Transverse colon (tissue), 4 donors: ENCODE data around the gene SAP30BP. TPM values are rescaled to one million over a fixed set of nuclear protein-coding genes. Genes with fewer than 3 reads are reported as not detected.

Experiments
- DNase-seq: peaks from one replicate; pipeline ENCODE4 v3.0.0-alpha.2; 2019
- H3K27ac ChIP-seq, 4 donors: fragments of 200-600 bp; sonication (generic); 2 replicates each; pipeline ENCODE4 v1.5.1; 2016 to 2018; ENCODE audit warnings: inconsistent platforms in 4 of 4
- H3K27me3 ChIP-seq: fragments of 200-600 bp; sonication (generic); 2 replicates; pipeline ENCODE4 v1.5.1; 2017; ENCODE audit warnings: inconsistent platforms
- H3K36me3 ChIP-seq, 4 donors: fragments of 200-600 bp; sonication (generic); 2 replicates each; pipeline ENCODE4 v1.5.1; 2017 to 2019; ENCODE audit warnings: inconsistent platforms in 4 of 4
- H3K4me1 ChIP-seq, 4 donors: fragments of 200-600 bp; sonication (generic); 2 replicates each; pipeline ENCODE4 v1.5.1; 2017 to 2020; ENCODE audit warnings: inconsistent platforms in 4 of 4
- H3K4me3 ChIP-seq, 4 donors: fragments of 200-600 bp; sonication (generic); 1 replicate in 1 of 4; 2 replicates in 3 of 4; pipeline versions ENCODE4 v1.5.1 to v1.6.1; 2017 to 2019; ENCODE audit warnings: inconsistent platforms in 4 of 4
- H3K9me3 ChIP-seq, 2 donors: fragments of 200-600 bp; sonication (generic); 2 replicates each; pipeline ENCODE4 v1.5.1; 2017 to 2019; ENCODE audit warnings: inconsistent platforms in 2 of 2
- CTCF ChIP-seq, 5 experiments: fragments of 200-600 bp in 3 of 5; fragments of 450-650 bp in 2 of 5; sonication (generic) in 3 of 5; IDR thresholded peaks; 1 replicate in 2 of 5; 2 replicates in 3 of 5; pipeline ENCODE4 v1.5.1; 2016 to 2017; ENCODE audit warnings: antibody characterized with exemption in 5 of 5, inconsistent platforms in 3 of 5, mild to moderate bottlenecking in 2 of 5, moderate library complexity in 1 of 5
- EP300 ChIP-seq: sonication (generic); formaldehyde crosslinking; IDR thresholded peaks from one replicate; pipeline ENCODE4 v1.6.1; 2017; ENCODE audit warnings: antibody characterized with exemption, low read depth
- POLR2A ChIP-seq: fragments of 450-650 bp; IDR thresholded peaks from one replicate; pipeline ENCODE4 v1.6.1; 2016; ENCODE audit warnings: antibody characterized with exemption, mild to moderate bottlenecking, moderate library complexity
- POLR2AphosphoS5 ChIP-seq, 3 donors: sonication (generic); formaldehyde crosslinking; IDR thresholded peaks; one replicate each; pipeline ENCODE4 v1.6.1; 2016; ENCODE audit warnings: antibody characterized with exemption in 3 of 3
- WGBS, 2 donors: methylation state at CpG; one replicate each; pipeline ENCODE4 v1.1.5; 2018; ENCODE audit warnings: low coverage in 1 of 2; 5-methylcytosine and 5-hydroxymethylcytosine counted together
- in situ Hi-C, 4 donors: fragments of 200-750 bp; cut with MboI; loops; one replicate each; pipeline versions ENCODE4 v1.15.0 to v1.15.1; 2017; ENCODE audit warnings: low sequenced_read_pairs in 3 of 4, low pct_ligation_motif_present in 1 of 4, low pct_unique_long_range_greater_than_20kb in 1 of 4
- intact Hi-C: fragments of 100-400 bp; cut with DNase I; formaldehyde crosslinking; loops from one replicate; pipeline ENCODE4 v1.15.1; 2023; ENCODE audit warnings: low total_unique reads
- total RNA-seq, 4 donors: library from RNA; depleted of rRNA; stranded (reverse); fragments of >200 nt; gene quantifications; one replicate each; pipeline ENCODE4 v1.1.0, GENCODE V29; 2016

SAP30BP gene
- total RNA-seq, 4 donors from 2014 or later, result 49.0 to 83.8 (median 71.4) TPM

- in situ Hi-C loops, result no loop called here
- Histone ChIP-seq H3K4me1 (peaks cover 8 to 12% (median 9%) of the 10 kb centered on the region in 4 donors), H3K36me3 (peaks cover 0 to 38% (median 7%) of the 10 kb centered on the region in 4 donors), H3K9me3 (no peaks in the 10 kb centered on the region), H3K27ac (no peak overlapping the region), H3K27me3 (no peaks in the 10 kb centered on the region), H3K4me3 (no peak overlapping the region)
- TF ChIP-seq POLR2A, result no peak
- WGBS, 2 donors, result 96% methylated on average over 4 of the region's 4 CpGs; no CpG with 5 or more reads in 1 of the 2 donors
- intact Hi-C loops, result no loop called here
- DNase-seq, result no peak
Observed at GRCh38 chr17:75661531-75661930, 5.6 kb upstream of the SAP30BP start.

- Histone ChIP-seq H3K4me1 (peaks cover 9 to 12% (median 10%) of the 10 kb centered on the region in 4 donors), H3K4me3 (no peak overlapping the region), H3K36me3 (peaks cover 0 to 31% (median 7%) of the 10 kb centered on the region in 4 donors), H3K27me3 (no peaks in the 10 kb centered on the region), H3K27ac (no peak overlapping the region), H3K9me3 (no peaks in the 10 kb centered on the region)
- intact Hi-C loops (no loop called here), in situ Hi-C loops (no loop called here)
- TF ChIP-seq POLR2AphosphoS5 (IDR thresholded peaks at IDR 0.05), result no peak
- TF ChIP-seq CTCF (IDR thresholded peaks at IDR 0.05), result no peak
- TF ChIP-seq POLR2A, result no peak
- no peak for TF ChIP-seq EP300
- no peak for DNase-seq
- 96% methylated on average over 9 of the region's 9 CpGs; no CpG with 5 or more reads in 1 of the 2 donors for WGBS, 2 donors
Observed at GRCh38 chr17:75662511-75662910, 4.6 kb upstream of the SAP30BP start.

DNA sequence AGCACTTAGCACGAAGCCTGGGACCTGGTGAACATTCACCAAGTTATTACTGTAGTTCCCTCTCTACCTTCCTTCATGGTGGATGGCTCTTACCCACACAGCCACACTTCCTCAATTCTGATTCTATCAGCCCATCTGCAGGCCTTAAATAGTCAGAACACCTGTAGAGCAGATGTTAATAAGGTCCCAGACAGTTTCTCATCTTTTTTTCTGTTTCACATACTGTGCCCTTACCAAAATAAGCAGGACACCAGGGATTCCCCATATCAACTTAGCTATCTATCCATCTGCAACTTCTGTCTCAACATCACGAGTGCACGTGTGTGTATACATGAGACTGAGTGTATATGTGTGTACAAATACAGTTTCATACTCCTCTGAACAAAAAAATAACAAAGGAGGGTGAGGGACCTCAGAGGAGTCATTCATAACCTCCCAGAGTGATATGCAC is 3.0 kb upstream of the SAP30BP start:
- Histone ChIP-seq H3K9me3 (no peaks in the 10 kb centered on the region), H3K4me3 (no peak overlapping the region), H3K4me1 (peaks cover 15 to 23% (median 20%) of the 10 kb centered on the region in 4 donors), H3K36me3 (peaks cover 0 to 29% (median 7%) of the 10 kb centered on the region in 4 donors), H3K27me3 (no peaks in the 10 kb centered on the region), H3K27ac (peak overlapping the region in 1 of 4 donors; percentile 49)
- in situ Hi-C loops, result no loop called here
- 80 to 82% methylated on average over 2 to 3 of the region's 3 CpGs for WGBS, 2 donors
- intact Hi-C loops, result no loop called here
- TF ChIP-seq POLR2A, result no peak
- TF ChIP-seq EP300, result no peak
- no peak for TF ChIP-seq CTCF (IDR thresholded peaks at IDR 0.05)
- TF ChIP-seq POLR2AphosphoS5 (IDR thresholded peaks at IDR 0.05), result no peak
- DNase-seq, result no peak

GRCh38 chr17:75665981-75666380 is 1.2 kb upstream of the SAP30BP start:
- TF ChIP-seq POLR2A, result no peak
- TF ChIP-seq CTCF (IDR thresholded peaks at IDR 0.05), result no peak
- TF ChIP-seq EP300, result no peak
- TF ChIP-seq POLR2AphosphoS5 (IDR thresholded peaks at IDR 0.05), result no peak
- intact Hi-C loops (no loop called here), in situ Hi-C loops (no loop called here)
- peaks cover 0 to 37% (median 10%) of the 10 kb centered on the region in 4 donors for H3K36me3 ChIP-seq
- WGBS, 2 donors, result 84 to 87% methylated on average over 3 to 10 of the region's 10 CpGs
- no peak overlapping the region for H3K27ac ChIP-seq
- H3K4me1 ChIP-seq, result peaks cover 15 to 23% (median 20%) of the 10 kb centered on the region in 4 donors
- peak overlapping the region in 1 of 4 donors; percentile 98 for H3K4me3 ChIP-seq
- no peak for DNase-seq
- H3K27me3 ChIP-seq, result no peaks in the 10 kb centered on the region
- no peaks in the 10 kb centered on the region for H3K9me3 ChIP-seq

- no peaks in the 10 kb centered on the region for H3K9me3 ChIP-seq
- 4 to 9% methylated on average over 4 of the region's 4 CpGs for WGBS, 2 donors
- peaks cover 15 to 23% (median 20%) of the 10 kb centered on the region in 4 donors for H3K4me1 ChIP-seq
- no peak for DNase-seq
- H3K4me3 ChIP-seq, result peak overlapping the region; percentile 62 to 98 (median 90)
- peaks cover 0 to 37% (median 10%) of the 10 kb centered on the region in 4 donors for H3K36me3 ChIP-seq
- H3K27me3 ChIP-seq, result no peaks in the 10 kb centered on the region
- peak overlapping the region; percentile 80 to 94 (median 90) for H3K27ac ChIP-seq
- in situ Hi-C loops (no loop called here), intact Hi-C loops (no loop called here)
- TF ChIP-seq CTCF (IDR thresholded peaks at IDR 0.05) (no peak), EP300 (no peak), POLR2AphosphoS5 (IDR thresholded peaks at IDR 0.05) (no peak), POLR2A (no peak)
Observed at GRCh38 chr17:75667825-75668224, 687 bp downstream of the SAP30BP start.
